ENCODE data around the gene CHAF1A.
A peak's percentile ranks its signal among the peaks of the same experiment; 100 is the strongest.

The CHAF1A gene, protein sequence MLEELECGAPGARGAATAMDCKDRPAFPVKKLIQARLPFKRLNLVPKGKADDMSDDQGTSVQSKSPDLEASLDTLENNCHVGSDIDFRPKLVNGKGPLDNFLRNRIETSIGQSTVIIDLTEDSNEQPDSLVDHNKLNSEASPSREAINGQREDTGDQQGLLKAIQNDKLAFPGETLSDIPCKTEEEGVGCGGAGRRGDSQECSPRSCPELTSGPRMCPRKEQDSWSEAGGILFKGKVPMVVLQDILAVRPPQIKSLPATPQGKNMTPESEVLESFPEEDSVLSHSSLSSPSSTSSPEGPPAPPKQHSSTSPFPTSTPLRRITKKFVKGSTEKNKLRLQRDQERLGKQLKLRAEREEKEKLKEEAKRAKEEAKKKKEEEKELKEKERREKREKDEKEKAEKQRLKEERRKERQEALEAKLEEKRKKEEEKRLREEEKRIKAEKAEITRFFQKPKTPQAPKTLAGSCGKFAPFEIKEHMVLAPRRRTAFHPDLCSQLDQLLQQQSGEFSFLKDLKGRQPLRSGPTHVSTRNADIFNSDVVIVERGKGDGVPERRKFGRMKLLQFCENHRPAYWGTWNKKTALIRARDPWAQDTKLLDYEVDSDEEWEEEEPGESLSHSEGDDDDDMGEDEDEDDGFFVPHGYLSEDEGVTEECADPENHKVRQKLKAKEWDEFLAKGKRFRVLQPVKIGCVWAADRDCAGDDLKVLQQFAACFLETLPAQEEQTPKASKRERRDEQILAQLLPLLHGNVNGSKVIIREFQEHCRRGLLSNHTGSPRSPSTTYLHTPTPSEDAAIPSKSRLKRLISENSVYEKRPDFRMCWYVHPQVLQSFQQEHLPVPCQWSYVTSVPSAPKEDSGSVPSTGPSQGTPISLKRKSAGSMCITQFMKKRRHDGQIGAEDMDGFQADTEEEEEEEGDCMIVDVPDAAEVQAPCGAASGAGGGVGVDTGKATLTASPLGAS

DNA sequence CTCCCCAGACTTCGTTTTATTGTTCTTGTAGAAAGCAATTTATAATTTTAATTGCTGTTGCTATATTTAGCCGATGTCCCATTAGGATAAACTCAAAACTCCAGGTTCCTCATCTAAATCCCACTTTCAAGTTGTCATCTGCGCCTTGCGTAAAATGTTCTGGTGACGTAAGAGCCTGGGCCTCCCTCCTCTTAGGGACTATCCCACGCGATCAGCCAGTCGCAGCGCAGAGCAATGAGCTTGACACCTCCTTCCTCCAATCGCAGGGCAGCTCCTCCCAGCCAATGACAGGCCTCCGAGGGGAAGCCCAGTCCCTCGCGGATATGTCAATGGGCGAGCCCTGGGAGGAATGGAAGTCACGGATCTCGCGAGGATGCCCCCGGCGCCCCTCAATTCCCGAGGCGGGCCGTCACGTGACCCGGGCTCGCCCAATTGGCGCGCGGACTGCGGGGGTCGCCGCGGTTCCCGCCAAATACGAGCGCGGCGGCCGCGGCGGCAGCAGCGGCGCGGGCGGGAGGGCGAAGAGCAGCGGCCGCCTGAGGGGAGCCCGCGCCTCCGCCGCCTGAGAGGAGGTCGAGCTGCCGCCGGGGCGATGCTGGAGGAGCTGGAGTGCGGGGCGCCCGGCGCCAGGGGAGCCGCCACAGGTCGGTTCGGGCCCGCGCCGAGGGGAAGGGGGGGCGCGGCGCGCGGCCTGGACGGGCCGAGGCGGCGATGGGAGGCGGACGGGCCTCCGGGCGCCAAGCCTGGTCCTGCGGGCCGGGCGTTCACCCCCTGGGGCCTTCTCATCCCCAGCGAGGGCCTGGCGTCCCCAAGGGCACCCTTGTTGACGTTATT, at the start of gene CHAF1A:
Gene CHAF1A, plus strand, starts transcription at position 470 of the 834 bp plus-strand sequence. Its CDS starts 123 bp downstream, at position 593.
- peaks cover 50% of the 10 kb centered on the region for H3K4me1 Mint-ChIP-seq (ENCODE audit: low read depth)
- peaks cover 64% of the 10 kb centered on the region for H3K36me3 Mint-ChIP-seq (ENCODE audit: low read depth)
- H3K4me3 Mint-ChIP-seq: peak within 1 kb of the TSS; percentile 94
- no peaks in the 10 kb centered on the region for H3K9me3 Mint-ChIP-seq
- H3K27ac Mint-ChIP-seq: peak within 1 kb of the TSS; percentile 95
- H3K27me3 Mint-ChIP-seq: no peaks in the 10 kb centered on the region
- peak; percentile 98 for DNase-seq

- Mint-ChIP-seq H3K27ac (no peak overlapping the region), H3K9me3 (no peaks in the 10 kb centered on the region), H3K4me1 (ENCODE audit: low read depth) (no peaks in the 10 kb centered on the region), H3K36me3 (ENCODE audit: low read depth) (peaks cover 44% of the 10 kb centered on the region), H3K27me3 (no peaks in the 10 kb centered on the region), H3K4me3 (no peak overlapping the region)
- peak; percentile 71 for DNase-seq
These were observed 49.7 kb upstream of the CHAF1A start for GRCh38 chr19:4352701-4353121.

GRCh38 chr19:4354282-4354681, 48.2 kb upstream of the CHAF1A start:
- Mint-ChIP-seq H3K4me1 (ENCODE audit: low read depth) (no peaks in the 10 kb centered on the region), H3K4me3 (no peak overlapping the region), H3K27ac (no peak overlapping the region), H3K9me3 (no peaks in the 10 kb centered on the region), H3K27me3 (no peaks in the 10 kb centered on the region), H3K36me3 (ENCODE audit: low read depth) (peaks cover 39% of the 10 kb centered on the region)
- no peak for DNase-seq

DNA sequence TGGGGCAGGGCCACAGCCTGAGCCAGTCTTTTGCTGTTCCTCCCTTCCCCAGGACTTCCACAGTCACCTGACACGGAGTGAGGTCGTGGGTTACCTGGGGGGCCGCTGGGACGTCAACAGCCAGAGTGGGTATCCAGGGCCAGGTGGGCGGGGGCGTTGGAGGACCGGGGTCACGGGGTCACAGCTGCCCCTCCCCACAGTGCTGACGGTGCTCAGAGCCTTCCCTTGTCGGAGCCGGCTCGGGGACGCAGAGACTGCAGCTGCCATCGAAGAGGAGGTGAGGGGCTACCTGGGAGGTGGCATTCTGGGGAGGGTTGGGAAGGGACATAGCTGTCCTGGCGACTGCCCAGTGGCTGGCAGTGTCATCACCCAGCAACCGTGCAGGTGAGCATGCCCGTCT, 47.5 kb upstream of the CHAF1A start:
- Mint-ChIP-seq H3K27me3 (no peaks in the 10 kb centered on the region), H3K9me3 (no peaks in the 10 kb centered on the region), H3K36me3 (ENCODE audit: low read depth) (peaks cover 38% of the 10 kb centered on the region), H3K4me1 (ENCODE audit: low read depth) (no peaks in the 10 kb centered on the region), H3K4me3 (no peak overlapping the region), H3K27ac (no peak overlapping the region)
- DNase-seq: no peak

DNA sequence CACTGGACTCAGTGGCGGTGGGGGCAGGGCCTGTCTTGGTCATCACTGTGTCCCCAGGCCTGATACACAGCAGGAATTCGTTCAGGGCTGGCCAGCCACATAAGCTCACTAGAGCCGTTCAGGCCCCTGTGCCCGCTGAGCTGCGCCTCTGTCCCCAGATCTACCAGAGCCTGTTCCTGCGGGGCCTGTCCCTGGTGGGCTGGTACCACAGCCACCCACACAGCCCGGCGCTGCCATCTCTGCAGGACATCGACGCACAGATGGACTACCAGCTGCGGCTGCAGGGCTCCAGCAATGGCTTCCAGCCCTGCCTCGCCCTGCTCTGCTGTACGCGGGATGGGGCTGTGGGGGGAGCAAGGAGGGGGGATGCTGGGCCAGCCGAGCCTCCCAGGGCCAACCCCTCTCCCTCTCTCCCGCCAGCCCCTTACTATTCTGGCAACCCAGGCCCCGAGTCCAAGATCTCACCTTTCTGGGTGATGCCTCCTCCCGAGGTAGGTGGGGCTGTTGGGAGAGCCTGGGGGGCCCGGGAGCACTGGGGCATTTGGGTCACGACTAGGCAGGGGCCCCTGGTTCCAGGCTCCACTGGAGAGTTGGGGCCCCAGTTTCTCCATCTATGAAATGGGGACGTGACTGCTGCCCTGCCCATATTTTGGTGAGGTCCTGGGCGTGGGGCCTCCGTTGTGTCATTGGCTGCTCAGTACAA, 45.2 kb upstream of the CHAF1A start:
- Mint-ChIP-seq H3K9me3 (no peaks in the 10 kb centered on the region), H3K36me3 (ENCODE audit: low read depth) (peaks cover 50% of the 10 kb centered on the region), H3K27me3 (no peaks in the 10 kb centered on the region), H3K4me3 (no peak overlapping the region), H3K27ac (no peak overlapping the region), H3K4me1 (ENCODE audit: low read depth) (no peaks in the 10 kb centered on the region)
- DNase-seq: no peak

DNA sequence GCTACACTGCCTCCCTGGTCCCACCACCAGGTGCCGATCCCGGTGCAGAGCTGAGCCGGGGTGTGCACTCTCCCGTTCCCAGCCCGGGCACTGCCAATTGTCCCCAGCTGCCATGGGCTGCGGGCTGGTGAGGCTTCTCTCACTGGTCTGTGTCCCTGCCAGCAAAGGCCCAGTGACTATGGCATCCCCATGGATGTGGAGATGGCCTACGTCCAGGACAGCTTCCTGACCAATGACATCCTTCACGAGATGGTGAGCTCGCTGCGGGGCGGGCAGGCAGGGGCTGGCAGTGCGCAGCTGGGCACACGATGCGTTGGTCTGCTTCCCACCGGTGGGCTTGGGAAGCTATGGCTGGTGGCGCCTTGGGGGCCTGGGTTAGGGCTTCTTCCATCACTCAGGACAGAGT, 44.5 kb upstream of the CHAF1A start:
- Mint-ChIP-seq H3K4me1 (ENCODE audit: low read depth) (no peaks in the 10 kb centered on the region), H3K27me3 (no peaks in the 10 kb centered on the region), H3K36me3 (ENCODE audit: low read depth) (peaks cover 57% of the 10 kb centered on the region), H3K27ac (peak overlapping the region; percentile 50), H3K4me3 (no peak overlapping the region), H3K9me3 (no peaks in the 10 kb centered on the region)
- no peak for DNase-seq

GRCh38 chr19:4358709-4359626, 43.5 kb upstream of the CHAF1A start:
- Mint-ChIP-seq H3K4me1 (ENCODE audit: low read depth) (no peaks in the 10 kb centered on the region), H3K9me3 (no peaks in the 10 kb centered on the region), H3K27me3 (no peaks in the 10 kb centered on the region), H3K4me3 (no peak overlapping the region), H3K27ac (peak overlapping the region; percentile 51), H3K36me3 (ENCODE audit: low read depth) (peaks cover 61% of the 10 kb centered on the region)
- DNase-seq: no peak

GRCh38 chr19:4359627-4360000, 42.8 kb upstream of the CHAF1A start:
- Mint-ChIP-seq H3K36me3 (ENCODE audit: low read depth) (peaks cover 62% of the 10 kb centered on the region), H3K4me1 (ENCODE audit: low read depth) (no peaks in the 10 kb centered on the region), H3K27me3 (no peaks in the 10 kb centered on the region), H3K9me3 (no peaks in the 10 kb centered on the region), H3K4me3 (no peak overlapping the region), H3K27ac (peak overlapping the region; percentile 37)
- no peak for DNase-seq

GRCh38 chr19:4360081-4360569, 42.3 kb upstream of the CHAF1A start:
- Mint-ChIP-seq H3K9me3 (no peaks in the 10 kb centered on the region), H3K4me1 (ENCODE audit: low read depth) (no peaks in the 10 kb centered on the region), H3K36me3 (ENCODE audit: low read depth) (peaks cover 65% of the 10 kb centered on the region), H3K4me3 (no peak overlapping the region), H3K27me3 (no peaks in the 10 kb centered on the region), H3K27ac (peak overlapping the region; percentile 57)
- no peak for DNase-seq

GRCh38 chr19:4360641-4361151, 41.7 kb upstream of the CHAF1A start:
- H3K9me3 Mint-ChIP-seq: no peaks in the 10 kb centered on the region
- no peaks in the 10 kb centered on the region for H3K27me3 Mint-ChIP-seq
- H3K4me1 Mint-ChIP-seq (ENCODE audit: low read depth): no peaks in the 10 kb centered on the region
- peaks cover 70% of the 10 kb centered on the region for H3K36me3 Mint-ChIP-seq (ENCODE audit: low read depth)
- no peak overlapping the region for H3K4me3 Mint-ChIP-seq
- no peak for DNase-seq
- H3K27ac Mint-ChIP-seq: peak overlapping the region; percentile 57

- H3K4me3 Mint-ChIP-seq: no peak overlapping the region
These were observed 41.0 kb upstream of the CHAF1A start for GRCh38 chr19:4361152-4362046.

More at GRCh38 chr19:4361152-4362046, 41.0 kb upstream of the CHAF1A start:
- DNase-seq: no peak
- no peaks in the 10 kb centered on the region for H3K4me1 Mint-ChIP-seq (ENCODE audit: low read depth)
- peaks cover 71% of the 10 kb centered on the region for H3K36me3 Mint-ChIP-seq (ENCODE audit: low read depth)
- H3K27ac Mint-ChIP-seq: no peak overlapping the region
- H3K9me3 Mint-ChIP-seq: no peaks in the 10 kb centered on the region
- H3K27me3 Mint-ChIP-seq: no peaks in the 10 kb centered on the region

Data from activated T-cell treated with anti-CD3 and anti-CD28 coated beads, Interleukin-2, amount 50 U/mL, for 24 hours (primary cell).